Ovary (tissue), 3 donors: ENCODE measurements around the gene ZNF367.

Experiments
- EP300 ChIP-seq: sonication (generic); formaldehyde crosslinking; IDR thresholded peaks from one replicate; pipeline ENCODE4 v1.6.1; 2017; ENCODE audit warnings: antibody characterized with exemption
- POLR2A ChIP-seq: fragments of 450-650 bp; IDR thresholded peaks from one replicate; pipeline ENCODE4 v1.6.1; 2017; ENCODE audit warnings: antibody characterized with exemption, mild to moderate bottlenecking, moderate library complexity
- TF ChIP-seq, protein P1 (sequence below), 3 donors: fragments of 450-650 bp in 2 of 3; fragments of 200-600 bp in 1 of 3; IDR thresholded peaks; one replicate each; pipeline versions ENCODE4 v1.5.1 to v1.8.0; 2016 to 2022; ENCODE audit warnings: antibody characterized with exemption in 3 of 3, mild to moderate bottlenecking in 1 of 3
- donor health status: DM: no; HTN: no; CAD: no.

DNA sequence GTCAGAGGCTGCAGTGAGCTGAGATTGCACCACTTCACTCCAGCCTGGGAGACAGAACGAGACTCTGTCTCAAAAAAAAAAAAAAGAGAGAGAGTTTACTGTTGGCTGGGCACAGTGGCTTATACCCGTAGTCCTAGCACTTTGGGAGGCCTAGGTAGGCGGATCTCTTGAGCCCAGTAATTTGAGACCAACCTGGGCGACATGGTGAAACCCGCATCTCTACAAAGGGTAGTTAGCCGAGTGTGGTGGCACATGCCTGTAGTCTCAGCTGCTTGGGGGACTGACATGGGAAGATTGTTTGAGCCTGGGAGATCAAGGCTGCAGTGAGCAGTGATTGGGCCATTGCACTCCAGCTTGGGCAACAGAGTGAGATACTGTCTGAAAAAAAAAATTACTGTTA lies 44.4 kb upstream of the ZNF367 start:
- TF ChIP-seq, protein P1, sequence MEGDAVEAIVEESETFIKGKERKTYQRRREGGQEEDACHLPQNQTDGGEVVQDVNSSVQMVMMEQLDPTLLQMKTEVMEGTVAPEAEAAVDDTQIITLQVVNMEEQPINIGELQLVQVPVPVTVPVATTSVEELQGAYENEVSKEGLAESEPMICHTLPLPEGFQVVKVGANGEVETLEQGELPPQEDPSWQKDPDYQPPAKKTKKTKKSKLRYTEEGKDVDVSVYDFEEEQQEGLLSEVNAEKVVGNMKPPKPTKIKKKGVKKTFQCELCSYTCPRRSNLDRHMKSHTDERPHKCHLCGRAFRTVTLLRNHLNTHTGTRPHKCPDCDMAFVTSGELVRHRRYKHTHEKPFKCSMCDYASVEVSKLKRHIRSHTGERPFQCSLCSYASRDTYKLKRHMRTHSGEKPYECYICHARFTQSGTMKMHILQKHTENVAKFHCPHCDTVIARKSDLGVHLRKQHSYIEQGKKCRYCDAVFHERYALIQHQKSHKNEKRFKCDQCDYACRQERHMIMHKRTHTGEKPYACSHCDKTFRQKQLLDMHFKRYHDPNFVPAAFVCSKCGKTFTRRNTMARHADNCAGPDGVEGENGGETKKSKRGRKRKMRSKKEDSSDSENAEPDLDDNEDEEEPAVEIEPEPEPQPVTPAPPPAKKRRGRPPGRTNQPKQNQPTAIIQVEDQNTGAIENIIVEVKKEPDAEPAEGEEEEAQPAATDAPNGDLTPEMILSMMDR (IDR thresholded peaks at IDR 0.05), result no peak
- TF ChIP-seq POLR2A (no peak), EP300 (no peak)
